Ovary (tissue), 3 donors: ENCODE measurements around the gene EXOC3.

Source experiments
- POLR2A ChIP-seq: fragments of 450-650 bp; IDR thresholded peaks from one replicate; pipeline ENCODE4 v1.6.1; 2017; ENCODE audit warnings: antibody characterized with exemption, mild to moderate bottlenecking, moderate library complexity
- TF ChIP-seq, protein P1 (sequence below), 3 donors: fragments of 450-650 bp in 2 of 3; fragments of 200-600 bp in 1 of 3; IDR thresholded peaks; one replicate each; pipeline versions ENCODE4 v1.5.1 to v1.8.0; 2016 to 2022; ENCODE audit warnings: antibody characterized with exemption in 3 of 3, mild to moderate bottlenecking in 1 of 3
- donor health status: DM: no; HTN: no; CAD: no.

GRCh38 chr5:395921-396530, 47.0 kb upstream of the EXOC3 start:
- TF ChIP-seq, protein P1, sequence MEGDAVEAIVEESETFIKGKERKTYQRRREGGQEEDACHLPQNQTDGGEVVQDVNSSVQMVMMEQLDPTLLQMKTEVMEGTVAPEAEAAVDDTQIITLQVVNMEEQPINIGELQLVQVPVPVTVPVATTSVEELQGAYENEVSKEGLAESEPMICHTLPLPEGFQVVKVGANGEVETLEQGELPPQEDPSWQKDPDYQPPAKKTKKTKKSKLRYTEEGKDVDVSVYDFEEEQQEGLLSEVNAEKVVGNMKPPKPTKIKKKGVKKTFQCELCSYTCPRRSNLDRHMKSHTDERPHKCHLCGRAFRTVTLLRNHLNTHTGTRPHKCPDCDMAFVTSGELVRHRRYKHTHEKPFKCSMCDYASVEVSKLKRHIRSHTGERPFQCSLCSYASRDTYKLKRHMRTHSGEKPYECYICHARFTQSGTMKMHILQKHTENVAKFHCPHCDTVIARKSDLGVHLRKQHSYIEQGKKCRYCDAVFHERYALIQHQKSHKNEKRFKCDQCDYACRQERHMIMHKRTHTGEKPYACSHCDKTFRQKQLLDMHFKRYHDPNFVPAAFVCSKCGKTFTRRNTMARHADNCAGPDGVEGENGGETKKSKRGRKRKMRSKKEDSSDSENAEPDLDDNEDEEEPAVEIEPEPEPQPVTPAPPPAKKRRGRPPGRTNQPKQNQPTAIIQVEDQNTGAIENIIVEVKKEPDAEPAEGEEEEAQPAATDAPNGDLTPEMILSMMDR (IDR thresholded peaks at IDR 0.05), result no peak
- TF ChIP-seq POLR2A, result no peak
